GM15510 (cell line): ENCODE measurements around the gene TFG.

Experiments
- POLR2A ChIP-seq: IDR thresholded peaks from 3 replicates; pipeline ENCODE4 v1.6.1; 2011; ENCODE audit warnings: borderline replicate concordance; ENCODE audit not compliant: insufficient read length; ENCODE audit errors: extremely low read depth

The TFG gene

GRCh38 chr3:100703865-100704264 is 5.4 kb upstream of the TFG start:
- TF ChIP-seq POLR2A, result no peak

- TF ChIP-seq POLR2A, result no peak
Observed at GRCh38 chr3:100706365-100706764, 2.9 kb upstream of the TFG start.

GRCh38 chr3:100708644-100708988 is 678 bp upstream of the TFG start:
- TF ChIP-seq POLR2A, result no peak

GRCh38 chr3:100709842-100710260 is 557 bp downstream of the TFG start:
- no peak for TF ChIP-seq POLR2A

GRCh38 chr3:100710261-100710968 is 1.1 kb downstream of the TFG start:
- no peak for TF ChIP-seq POLR2A

- TF ChIP-seq POLR2A, result no peak
Observed at GRCh38 chr3:100715176-100715575, 5.9 kb downstream of the TFG start.

- no peak for TF ChIP-seq POLR2A
Observed at GRCh38 chr3:100717063-100717462, 7.8 kb downstream of the TFG start.

- no peak for TF ChIP-seq POLR2A
Observed at GRCh38 chr3:100717637-100718487, 8.6 kb downstream of the TFG start.

- TF ChIP-seq POLR2A, result no peak
Observed at GRCh38 chr3:100719136-100719535, 9.8 kb downstream of the TFG start.

GRCh38 chr3:100720426-100720825 is 11.1 kb downstream of the TFG start:
- no peak for TF ChIP-seq POLR2A

- no peak for TF ChIP-seq POLR2A
Observed at GRCh38 chr3:100725935-100726513, 16.7 kb downstream of the TFG start.

- TF ChIP-seq POLR2A, result no peak
Observed at GRCh38 chr3:100726706-100727105, 17.4 kb downstream of the TFG start.

- no peak for TF ChIP-seq POLR2A
Observed at GRCh38 chr3:100730524-100730923, 21.2 kb downstream of the TFG start.

GRCh38 chr3:100732435-100732834 is 23.1 kb downstream of the TFG start:
- TF ChIP-seq POLR2A, result no peak

GRCh38 chr3:100737334-100737733 is 28.0 kb downstream of the TFG start:
- TF ChIP-seq POLR2A, result no peak

- TF ChIP-seq POLR2A, result no peak
Observed at GRCh38 chr3:100740207-100740606, 30.9 kb downstream of the TFG start.

GRCh38 chr3:100743535-100743934 is 34.2 kb downstream of the TFG start:
- TF ChIP-seq POLR2A, result no peak

- no peak for TF ChIP-seq POLR2A
Observed at GRCh38 chr3:100744671-100745070, 35.4 kb downstream of the TFG start.
